ENCODE results near the gene MAD1L1.

Gene MAD1L1

GRCh38 chr7:2230882-2231281 is 1.9 kb downstream of the MAD1L1 start:
- Histone ChIP-seq H3K4me2 (ENCODE audit: low read depth, low read length, poor library complexity, severe bottlenecking) (no peak overlapping the region), H4K20me1 (ENCODE audit: low read depth, low read length) (no peaks in the 10 kb centered on the region), H3K9me2 (replicated peaks; ENCODE audit: insufficient read depth, low read length) (no peaks in the 10 kb centered on the region), H3K27me3 (ENCODE audit: low read length) (no peaks in the 10 kb centered on the region), H2AFZ (ENCODE audit: low read depth, low read length, severe bottlenecking) (no peak overlapping the region), H3K36me3 (ENCODE audit: low read length) (no peaks in the 10 kb centered on the region), H3K27ac (ENCODE audit: low read depth, low read length) (no peak overlapping the region), H3K9ac (ENCODE audit: low read length) (no peak overlapping the region), H3K79me2 (ENCODE audit: insufficient read depth, low read length) (peaks cover 58% of the 10 kb centered on the region), H3K4me3 (ENCODE audit: insufficient read depth, low read length, poor library complexity, severe bottlenecking) (no peak overlapping the region), H3K9me3 (ENCODE audit: insufficient read depth, low read length) (no peaks in the 10 kb centered on the region), H3F3A (ENCODE audit: insufficient read depth) (peaks cover 19% of the 10 kb centered on the region)
- TF ChIP-seq CTCF (IDR thresholded peaks at IDR 0.05; ENCODE audit: insufficient read depth, low read length, poor library complexity, severe bottlenecking) (no peak), EZH2phosphoT487 (conservative IDR thresholded peaks at IDR 0.05; ENCODE audit: low read length) (no peak)

- H3K9ac ChIP-seq (ENCODE audit: low read length) = no peak overlapping the region
- no peaks in the 10 kb centered on the region for H3K9me2 ChIP-seq (replicated peaks; ENCODE audit: insufficient read depth, low read length)
- H3K27ac ChIP-seq (ENCODE audit: low read depth, low read length) = no peak overlapping the region
- H4K20me1 ChIP-seq (ENCODE audit: low read depth, low read length) = no peaks in the 10 kb centered on the region
- H3K9me3 ChIP-seq (ENCODE audit: insufficient read depth, low read length) = no peaks in the 10 kb centered on the region
- no peak overlapping the region for H2AFZ ChIP-seq (ENCODE audit: low read depth, low read length, severe bottlenecking)
- peaks cover 14% of the 10 kb centered on the region for H3F3A ChIP-seq (ENCODE audit: insufficient read depth)
- H3K36me3 ChIP-seq (ENCODE audit: low read length) = no peaks in the 10 kb centered on the region
- H3K4me2 ChIP-seq (ENCODE audit: low read depth, low read length, poor library complexity, severe bottlenecking) = no peak overlapping the region
- no peak overlapping the region for H3K4me3 ChIP-seq (ENCODE audit: insufficient read depth, low read length, poor library complexity, severe bottlenecking)
- TF ChIP-seq CTCF (IDR thresholded peaks at IDR 0.05; ENCODE audit: insufficient read depth, low read length, poor library complexity, severe bottlenecking) = no peak
- TF ChIP-seq EZH2phosphoT487 (conservative IDR thresholded peaks at IDR 0.05; ENCODE audit: low read length) = no peak
- peaks cover 62% of the 10 kb centered on the region for H3K79me2 ChIP-seq (ENCODE audit: insufficient read depth, low read length)
- no peaks in the 10 kb centered on the region for H3K27me3 ChIP-seq (ENCODE audit: low read length)
Observed at GRCh38 chr7:2230226-2230625, 2.5 kb downstream of the MAD1L1 start.

- Histone ChIP-seq H3K9ac (ENCODE audit: low read length) (no peak overlapping the region), H3K79me2 (ENCODE audit: insufficient read depth, low read length) (peaks cover 64% of the 10 kb centered on the region), H3K9me3 (ENCODE audit: insufficient read depth, low read length) (no peaks in the 10 kb centered on the region), H3K9me2 (replicated peaks; ENCODE audit: insufficient read depth, low read length) (no peaks in the 10 kb centered on the region), H4K20me1 (ENCODE audit: low read depth, low read length) (no peaks in the 10 kb centered on the region), H3K27ac (ENCODE audit: low read depth, low read length) (no peak overlapping the region), H3K4me2 (ENCODE audit: low read depth, low read length, poor library complexity, severe bottlenecking) (no peak overlapping the region), H3K27me3 (ENCODE audit: low read length) (no peaks in the 10 kb centered on the region), H3K4me3 (ENCODE audit: insufficient read depth, low read length, poor library complexity, severe bottlenecking) (no peak overlapping the region), H2AFZ (ENCODE audit: low read depth, low read length, severe bottlenecking) (no peak overlapping the region), H3F3A (ENCODE audit: insufficient read depth) (peaks cover 8% of the 10 kb centered on the region), H3K36me3 (ENCODE audit: low read length) (no peaks in the 10 kb centered on the region)
- TF ChIP-seq EZH2phosphoT487 (conservative IDR thresholded peaks at IDR 0.05; ENCODE audit: low read length) (no peak), CTCF (IDR thresholded peaks at IDR 0.05; ENCODE audit: insufficient read depth, low read length, poor library complexity, severe bottlenecking) (no peak)
Observed at GRCh38 chr7:2229467-2229866, 3.3 kb downstream of the MAD1L1 start.
